K562 (cell line): ENCODE results near the gene VSTM5. TPM values are rescaled to one million over a fixed set of nuclear protein-coding genes. Genes with fewer than 3 reads are reported as not detected.
A peak's percentile ranks its signal among the peaks of the same experiment; 100 is the strongest.

Experiments
- ATAC-seq: fragments of 200-7000 bp; cut with Tn5 transposase; 3 replicates; pipeline ENCODE4 v1.9.1; 2020; ENCODE audit warnings: moderate library complexity
- BruUV-seq: library from RNA; stranded (reverse); fragments of 400-500 nt; replicated peaks from 2 replicates; lab custom pipeline; 2021; lab: Mats Ljungman, UMichigan
- CTCF ChIA-PET: fragments of 300-600 bp; formaldehyde crosslinking; extraction: SDS; loops from one replicate; lab custom pipeline; 2021; ENCODE audit warnings: low intra/inter-chr PET ratio; lab: Yijun Ruan, JAX
- POLR2A ChIA-PET: fragments of 300-600, 350-650 bp; sonication (Branson Sonifier 250); formaldehyde crosslinking; extraction: SDS; loops from one replicate; lab custom pipeline; 2021; ENCODE audit warnings: antibody characterized with exemption, inconsistent platforms; lab: Yijun Ruan, JAX
- DNase-seq, 4 experiments: peaks; one replicate each; pipeline versions ENCODE4 v3.0.0 to v3.0.0-alpha.2; 2011 to 2018; ENCODE audit warnings: low spot score in 3 of 4, mixed read lengths in 3 of 4; ENCODE audit errors: extremely low read depth in 1 of 4
- FAIRE-seq: peaks from 2 replicates; lab custom pipeline; 2011; peaks lifted over from hg19 to GRCh38; lab: Jason Lieb, UNC
- H2AFZ ChIP-seq: 2 replicates; pipeline ENCODE4 v1.6.0; 2011; ENCODE audit warnings: low read depth, low read length, control low read depth, inconsistent platforms
- H3K27ac ChIP-seq: fragments of 200-600 bp; 3 replicates; pipeline ENCODE4 v1.8.0; 2011; ENCODE audit warnings: low read depth, mild to moderate bottlenecking, control low read depth, inconsistent platforms, low read length, moderate library complexity, mixed read lengths; ENCODE audit errors: extremely low read depth
- H3K27me3 ChIP-seq, 2 experiments: fragments of 300-600 bp in 1 of 2; 2 replicates in 1 of 2; 3 replicates in 1 of 2; pipeline versions ENCODE4 v1.6.0 to v1.8.0; 2011; ENCODE audit warnings: inconsistent platforms in 2 of 2, low read length in 2 of 2, mild to moderate bottlenecking in 1 of 2, mixed read lengths in 1 of 2, moderate library complexity in 1 of 2; ENCODE audit not compliant: control insufficient read depth in 2 of 2, insufficient read depth in 2 of 2
- H3K36me3 ChIP-seq: fragments of 300-600 bp; 3 replicates; pipeline ENCODE4 v1.8.0; 2011; ENCODE audit warnings: mild to moderate bottlenecking, low read length, inconsistent platforms; ENCODE audit not compliant: control insufficient read depth, insufficient read depth
- H3K4me1 ChIP-seq, 2 experiments: fragments of 200-600 bp in 1 of 2; replicated peaks in 1 of 2; 2 replicates in 1 of 2; 3 replicates in 1 of 2; pipeline versions ENCODE4 v1.5.1 to v1.8.0; 2011; ENCODE audit warnings: inconsistent platforms in 2 of 2, low read length in 2 of 2, mild to moderate bottlenecking in 1 of 2, mixed read lengths in 1 of 2, moderate library complexity in 1 of 2; ENCODE audit not compliant: control insufficient read depth in 2 of 2, insufficient read depth in 2 of 2
- H3K4me2 ChIP-seq: 2 replicates; pipeline ENCODE4 v1.6.1; 2011; ENCODE audit warnings: low read length, control low read depth, inconsistent platforms, mixed read lengths; ENCODE audit not compliant: insufficient read depth
- H3K4me3 ChIP-seq: fragments of 200-600 bp; sonication (generic), shearing (Covaris generic); 2 replicates; pipeline ENCODE4 v1.5.1; 2016; ENCODE audit warnings: control low read depth, inconsistent platforms
- H3K79me2 ChIP-seq: fragments of 200-600 bp; 3 replicates; pipeline ENCODE4 v1.8.0; 2011; ENCODE audit warnings: low read length, inconsistent platforms; ENCODE audit not compliant: control insufficient read depth, insufficient read depth
- H3K9ac ChIP-seq, 2 experiments: 2 replicates each; pipeline versions ENCODE4 v1.6.0 to v1.6.1; 2011; ENCODE audit warnings: low read depth in 2 of 2, low read length in 2 of 2, control low read depth in 1 of 2, inconsistent platforms in 1 of 2, mild to moderate bottlenecking in 1 of 2, mixed read lengths in 1 of 2; ENCODE audit not compliant: insufficient read depth in 1 of 2
- H3K9me1 ChIP-seq: one replicate; pipeline ENCODE4 v1.6.0; 2011; ENCODE audit warnings: inconsistent platforms, mild to moderate bottlenecking, low read length, moderate library complexity; ENCODE audit not compliant: control insufficient read depth, insufficient read depth
- H3K9me3 ChIP-seq: replicated peaks from 2 replicates; pipeline ENCODE4 v1.5.1; 2011; ENCODE audit warnings: low read depth, low read length, inconsistent platforms; ENCODE audit not compliant: control insufficient read depth, insufficient read depth
- H4K20me1 ChIP-seq: replicated peaks from 2 replicates; pipeline ENCODE4 v1.6.1; 2011; ENCODE audit warnings: low read length, inconsistent platforms, mixed read lengths; ENCODE audit not compliant: control insufficient read depth, insufficient read depth
- ARID1B ChIP-seq: fragments of 450-650 bp; IDR thresholded peaks from 2 replicates; pipeline ENCODE4 v1.6.1; 2016; ENCODE audit warnings: antibody characterized with exemption, mild to moderate bottlenecking, inconsistent platforms
- CTBP1 ChIP-seq: fragments of 450-650 bp; IDR thresholded peaks from 2 replicates; pipeline ENCODE4 v1.6.1; 2016; ENCODE audit warnings: borderline replicate concordance
- ILK ChIP-seq: fragments of 450-650 bp; IDR thresholded peaks from 2 replicates; pipeline ENCODE4 v1.6.1; 2016; ENCODE audit warnings: missing genetic modification characterization, low read depth, mild to moderate bottlenecking, missing compliant biosample characterization, moderate library complexity, borderline replicate concordance
- KDM1A ChIP-seq, 2 experiments: fragments of 450-650 bp; IDR thresholded peaks; 2 replicates each; pipeline ENCODE4 v1.6.1; 2016; ENCODE audit warnings: mild to moderate bottlenecking in 2 of 2
- MCM5 ChIP-seq: fragments of 450-650 bp; IDR thresholded peaks from 2 replicates; pipeline ENCODE4 v1.6.1; 2016; ENCODE audit warnings: low read depth
- MECOM ChIP-seq: fragments of 250-450 bp; sonication (Bioruptor Pico); IDR thresholded peaks from 2 replicates; pipeline ENCODE4 v1.8.0; 2022; ENCODE audit warnings: inconsistent platforms
- MYBL2 ChIP-seq, 2 experiments: fragments of 450-650 bp in 1 of 2; sonication (generic) in 1 of 2; formaldehyde crosslinking in 1 of 2; IDR thresholded peaks; 2 replicates each; pipeline versions ENCODE4 v1.6.1 to v1.8.1; 2017 to 2022; ENCODE audit warnings: borderline replicate concordance in 1 of 2, inconsistent platforms in 1 of 2, low read depth in 1 of 2, mild to moderate bottlenecking in 1 of 2, missing genetic modification reagents in 1 of 2, moderate library complexity in 1 of 2
- NR4A1 ChIP-seq, 2 experiments: fragments of 250-450 bp in 1 of 2; fragments of 450-650 bp in 1 of 2; sonication (Bioruptor Pico) in 1 of 2; IDR thresholded peaks; 2 replicates each; pipeline versions ENCODE4 v1.4.0 to v1.6.1; 2016 to 2020; ENCODE audit warnings: mild to moderate bottlenecking in 2 of 2, missing compliant biosample characterization in 1 of 2, missing genetic modification characterization in 1 of 2, moderate library complexity in 1 of 2
- PRPF4 ChIP-seq: fragments of 200-400 bp; formaldehyde crosslinking; IDR thresholded peaks from one replicate; pipeline ENCODE4 v1.6.1; 2017; ENCODE audit warnings: low read length, low read depth, mild to moderate bottlenecking; ENCODE audit not compliant: insufficient read depth, poor library complexity, severe bottlenecking
- RBM34 ChIP-seq: fragments of 200-400 bp; formaldehyde crosslinking; IDR thresholded peaks from 2 replicates; pipeline ENCODE4 v1.6.1; 2018; ENCODE audit warnings: low read length, borderline replicate concordance; ENCODE audit not compliant: insufficient read depth
- SRSF3 ChIP-seq: fragments of 200-400 bp; formaldehyde crosslinking; IDR thresholded peaks from 2 replicates; pipeline ENCODE4 v1.6.1; 2016; ENCODE audit warnings: mild to moderate bottlenecking, low read length, moderate library complexity; ENCODE audit not compliant: insufficient read depth
- TAL1 ChIP-seq: fragments of 450-650 bp; IDR thresholded peaks from 2 replicates; pipeline ENCODE4 v1.6.1; 2016; ENCODE audit warnings: mild to moderate bottlenecking
- TEAD1 ChIP-seq, 2 experiments: fragments of 450-650 bp in 1 of 2; sonication (generic) in 1 of 2; formaldehyde crosslinking; IDR thresholded peaks; 2 replicates each; pipeline versions ENCODE4 v1.4.0 to v1.8.0; 2020 to 2022; ENCODE audit warnings: mild to moderate bottlenecking in 2 of 2, missing genetic modification reagents in 1 of 2
- THRAP3 ChIP-seq: fragments of 450-650 bp; IDR thresholded peaks from 2 replicates; pipeline ENCODE4 v1.6.1; 2016; ENCODE audit warnings: mild to moderate bottlenecking, inconsistent platforms, borderline replicate concordance
- ZNF398 ChIP-seq: fragments of 250-450 bp; sonication (Bioruptor Pico); IDR thresholded peaks from 2 replicates; pipeline ENCODE4 v1.8.0; 2021; ENCODE audit warnings: moderate library complexity, mild to moderate bottlenecking, inconsistent platforms
- ZNF75A ChIP-seq: fragments of 450-650 bp; formaldehyde crosslinking; IDR thresholded peaks from 2 replicates; pipeline ENCODE4 v1.4.0; 2020; ENCODE audit warnings: mild to moderate bottlenecking
- WGBS: fragments of 100-300 bp; shearing (Covaris generic); methylation state at CpG from one replicate; pipeline ENCODE4 v1.1.6; 2016; ENCODE audit warnings: low coverage, mixed read lengths; ENCODE audit not compliant: insufficient coverage; ENCODE audit errors: missing lambda C conversion rate; 5-methylcytosine and 5-hydroxymethylcytosine counted together
- in situ Hi-C: fragments of 300-500 bp; cut with MboI; formaldehyde crosslinking; loops from 4 replicates; pipeline ENCODE4 v1.15.0; 2018; ENCODE audit warnings: inconsistent platforms, mixed read lengths
- intact Hi-C: fragments of 100-400 bp; cut with micrococcal nuclease; formaldehyde crosslinking; loops from 2 replicates; pipeline ENCODE4 v1.14.2; 2022
- polyA plus RNA-seq, 8 experiments: library from polyadenylated mRNA; depleted of rRNA in 4 of 8; stranded (reverse) in 5 of 8; unstranded in 3 of 8; fragments of >200 nt; fragmentation: Nextera tagmentation in 2 of 8; fragmentation: Illumina TruSeq in 1 of 8; extraction: Ambion mirVana in 2 of 8; extraction: Trizol in 1 of 8; gene quantifications; 2 replicates each; pipeline versions ENCODE4 v1.2.1 to v1.2.3, GENCODE V29; 2011 to 2014; ENCODE audit warnings: inconsistent platforms in 1 of 8, missing spikeins in 1 of 8
- total RNA-seq, 7 experiments: library from RNA; depleted of rRNA in 6 of 7; stranded (reverse); fragments of >200 nt in 6 of 7; fragmentation: Illumina TruSeq in 2 of 7; extraction: Trizol in 2 of 7; gene quantifications; 2 replicates each; pipeline versions ENCODE4 v1.2.1 to v1.2.3, GENCODE V29; 2011 to 2021; ENCODE audit warnings: low replicate concordance in 1 of 7
- TF ChIP-seq, protein P1 (sequence below): sonication (generic); formaldehyde crosslinking; IDR thresholded peaks from 2 replicates; pipeline ENCODE4 v1.8.0; 2022; ENCODE audit warnings: mild to moderate bottlenecking, low read depth, missing genetic modification reagents

VSTM5 gene
- total and polyA plus RNA-seq, 9 of the 15 experiments (the other 6 are each of a cell fraction or from before 2014, with no cell fraction given): 0.01 TPM; not detected in 8

DNA sequence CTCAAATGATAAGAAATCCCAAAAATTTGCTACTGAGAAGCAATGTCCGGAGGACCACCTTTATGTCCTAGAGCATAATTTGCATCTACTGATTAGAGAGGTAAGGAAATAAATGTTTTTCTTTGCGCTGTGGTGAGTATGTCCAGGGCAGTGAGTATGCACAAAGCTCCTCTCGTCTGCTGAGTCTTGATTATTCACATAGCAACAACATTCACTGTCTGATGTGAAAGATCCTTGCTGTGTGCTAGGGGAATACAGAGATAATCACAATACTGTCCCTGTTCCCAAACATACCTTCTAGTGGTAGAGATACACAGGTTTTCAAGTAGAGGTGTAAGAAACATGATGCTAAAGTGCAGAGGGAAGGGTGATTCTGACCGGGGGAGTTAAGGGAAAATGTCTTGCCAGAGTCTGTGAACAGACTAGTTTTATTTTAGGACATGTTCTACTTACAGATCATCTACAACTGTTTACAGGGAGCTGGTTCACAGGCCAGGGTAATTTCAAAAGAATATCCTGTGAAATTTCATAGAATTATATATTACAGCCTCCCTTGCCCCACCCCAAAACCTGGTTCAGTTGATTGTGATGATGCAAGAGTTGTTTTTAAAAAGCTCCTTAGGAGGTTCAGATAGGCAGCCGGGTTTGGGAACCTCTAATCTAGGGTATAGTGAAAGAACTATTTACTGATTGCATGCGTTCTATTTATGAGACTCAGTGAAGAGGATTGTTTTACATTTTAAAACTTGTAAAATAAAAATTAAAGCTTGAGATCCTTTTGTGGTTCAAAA is 53.8 kb downstream of the VSTM5 start:
- Histone ChIP-seq H3K79me2 (peaks cover 3% of the 10 kb centered on the region; the same call in 1 of the 3 replicates), H3K9me3 (no peaks in the 10 kb centered on the region), H3K9me1 (no peaks in the 10 kb centered on the region), H3K9ac (no peak overlapping the region), H3K27me3 (no peaks in the 10 kb centered on the region), H3K4me2 (no peak overlapping the region), H2AFZ (no peak overlapping the region), H4K20me1 (no peaks in the 10 kb centered on the region), H3K4me1 (peaks cover 0 to 5% of the 10 kb centered on the region in 2 experiments; a peak in 1 of 5 replicates), H3K27ac (peak overlapping the region; percentile 21; the same call in 1 of the 3 replicates), H3K4me3 (no peak overlapping the region), H3K36me3 (peaks cover 93% of the 10 kb centered on the region)
- no TSS peak for BruUV-seq
- no peak for FAIRE-seq
- no peak for DNase-seq
- POLR2A ChIA-PET: interaction anchor here (2.2 to 2.7 kb wide), 2 partner anchors 13 to 55 kb away, joined by 8 to 16 read pairs; partner anchors contain the start of genes C11orf54, MED17 and TAF1D
- intact Hi-C loops (no loop called here), in situ Hi-C loops (no loop called here)
- WGBS: 63% methylated on average over 6 of the region's 6 CpGs
- CTCF ChIA-PET: no interaction called here
- peak; percentile 80 for ATAC-seq
- TF ChIP-seq TEAD1 (CRISPR knock-in tag; IDR thresholded peaks at IDR 0.05): no peak
- no peak for TF ChIP-seq MCM5
- no peak for TF ChIP-seq NR4A1 (CRISPR knock-in tag; IDR thresholded peaks at IDR 0.05)
- no peak for TF ChIP-seq NR4A1 (tag; IDR thresholded peaks at IDR 0.05)
- TF ChIP-seq RBM34: no peak
- no peak for TF ChIP-seq SRSF3
- TF ChIP-seq TAL1: peak; percentile 40
- no peak for TF ChIP-seq ZNF75A (CRISPR knock-in tag)
- TF ChIP-seq ARID1B: no peak; the same call in 1 of the 2 replicates
- no peak for TF ChIP-seq MECOM (CRISPR knock-in tag)
- TF ChIP-seq PRPF4: no peak
- TF ChIP-seq MYBL2 (IDR thresholded peaks at IDR 0.05; ENCODE audit: low read depth): no peak
- TF ChIP-seq MYBL2 (CRISPR knock-in tag; IDR thresholded peaks at IDR 0.05; ENCODE audit: borderline replicate concordance): no peak
- 0 out of 2 replicates have a peak, but pooled peaks have one; percentile 18 for TF ChIP-seq CTBP1
- TF ChIP-seq ILK: no peak
- TF ChIP-seq THRAP3: no peak
- no peak for TF ChIP-seq KDM1A (IDR thresholded peaks at IDR 0.05)
- no peak for TF ChIP-seq ZNF398 (CRISPR knock-in tag)
- TF ChIP-seq, protein P1, sequence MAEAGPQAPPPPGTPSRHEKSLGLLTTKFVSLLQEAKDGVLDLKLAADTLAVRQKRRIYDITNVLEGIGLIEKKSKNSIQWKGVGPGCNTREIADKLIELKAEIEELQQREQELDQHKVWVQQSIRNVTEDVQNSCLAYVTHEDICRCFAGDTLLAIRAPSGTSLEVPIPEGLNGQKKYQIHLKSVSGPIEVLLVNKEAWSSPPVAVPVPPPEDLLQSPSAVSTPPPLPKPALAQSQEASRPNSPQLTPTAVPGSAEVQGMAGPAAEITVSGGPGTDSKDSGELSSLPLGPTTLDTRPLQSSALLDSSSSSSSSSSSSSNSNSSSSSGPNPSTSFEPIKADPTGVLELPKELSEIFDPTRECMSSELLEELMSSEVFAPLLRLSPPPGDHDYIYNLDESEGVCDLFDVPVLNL (CRISPR knock-in tag): no peak
